ENCODE results near the gene BROX. TPM values are rescaled to one million over a fixed set of nuclear protein-coding genes. Genes with fewer than 3 reads are reported as not detected.
"Not testable (repeated sequence)": the region's sequence is repeated elsewhere in the genome, so short reads cannot be mapped to it uniquely, and the experiment has no call there.

The BROX gene
- total RNA-seq, 1 experiment from 2014 or later = 49.8 TPM

GRCh38 chr1:222759451-222760035 is 47.2 kb downstream of the BROX start:
- Histone ChIP-seq H3K36me3 (ENCODE audit: control insufficient read depth, insufficient read depth, low read length) (no peaks in the 10 kb centered on the region), H3K4me1 (ENCODE audit: control insufficient read depth, insufficient read depth, low read length) (no peaks in the 10 kb centered on the region), H3K4me3 (ENCODE audit: low read depth in 2 of 2, low read length in 2 of 2) (no peak overlapping the region), H3K27ac (ENCODE audit: low read length) (no peak overlapping the region), H3K27me3 (ENCODE audit: control insufficient read depth, insufficient read depth, low read length) (no peaks in the 10 kb centered on the region), H3K9me3 (ENCODE audit: control insufficient read depth, insufficient read depth, low read depth, low read length) (no peaks in the 10 kb centered on the region)
- intact Hi-C loops (cut with micrococcal nuclease; ENCODE audit: unreplicated experiment) (no loop called here), in situ Hi-C loops (cut with HindIII; ENCODE audit: low pct_unique_long_range_greater_than_20kb, low sequenced_read_pairs) (no loop called here)
- ChIA-PET POLR2A (no interaction called here), CTCF (no interaction called here)
- ATAC-seq (no peak), DNase-seq (ENCODE audit: low read depth, low spot score) (no peak)
- BruUV-seq (replicated peaks) = no TSS peak
- TF ChIP-seq POLR2AphosphoS5 (IDR thresholded peaks at IDR 0.05; ENCODE audit: low read depth, low read length) (no peak), TCF7L2 (IDR thresholded peaks at IDR 0.05; ENCODE audit: low read depth, low read length) (no peak), SIN3A (IDR thresholded peaks at IDR 0.05; ENCODE audit: borderline replicate concordance, insufficient read depth, low read depth, low read length) (no peak), REST (IDR thresholded peaks at IDR 0.05; ENCODE audit: insufficient read depth in 1 of 2, low read depth in 2 of 2, low read length in 1 of 2) (no peak), CTCF (IDR thresholded peaks at IDR 0.05) (no peak)

GRCh38 chr1:222761083-222761482 is 48.7 kb downstream of the BROX start:
- in situ Hi-C loops (cut with HindIII; ENCODE audit: low pct_unique_long_range_greater_than_20kb, low sequenced_read_pairs) (no loop called here), intact Hi-C loops (cut with micrococcal nuclease; ENCODE audit: unreplicated experiment) (no loop called here)
- TF ChIP-seq TCF7L2 (IDR thresholded peaks at IDR 0.05; ENCODE audit: low read depth, low read length) = no peak
- no peak for TF ChIP-seq SIN3A (IDR thresholded peaks at IDR 0.05; ENCODE audit: borderline replicate concordance, insufficient read depth, low read depth, low read length)
- TF ChIP-seq POLR2AphosphoS5 (IDR thresholded peaks at IDR 0.05; ENCODE audit: low read depth, low read length) = no peak
- Histone ChIP-seq H3K27ac (ENCODE audit: low read length) (no peak overlapping the region), H3K36me3 (ENCODE audit: control insufficient read depth, insufficient read depth, low read length) (no peaks in the 10 kb centered on the region), H3K27me3 (ENCODE audit: control insufficient read depth, insufficient read depth, low read length) (no peaks in the 10 kb centered on the region), H3K4me3 (ENCODE audit: low read depth in 2 of 2, low read length in 2 of 2) (no peak overlapping the region), H3K4me1 (ENCODE audit: control insufficient read depth, insufficient read depth, low read length) (no peaks in the 10 kb centered on the region), H3K9me3 (ENCODE audit: control insufficient read depth, insufficient read depth, low read depth, low read length) (no peaks in the 10 kb centered on the region)
- BruUV-seq (replicated peaks) = no TSS peak
- POLR2A ChIA-PET = no interaction called here
- no peak for DNase-seq (ENCODE audit: low read depth, low spot score)
- ATAC-seq = no peak
- CTCF ChIA-PET = no interaction called here

GRCh38 chr1:222762178-222762577 is 49.8 kb downstream of the BROX start:
- intact Hi-C loops (cut with micrococcal nuclease; ENCODE audit: unreplicated experiment); CTCF ChIA-PET; H3K4me3 ChIP-seq (ENCODE audit: low read depth in 2 of 2, low read length in 2 of 2); DNase-seq (ENCODE audit: low read depth, low spot score); in situ Hi-C loops (cut with HindIII; ENCODE audit: low pct_unique_long_range_greater_than_20kb, low sequenced_read_pairs); H3K4me1 ChIP-seq (ENCODE audit: control insufficient read depth, insufficient read depth, low read length); H3K9me3 ChIP-seq (ENCODE audit: control insufficient read depth, insufficient read depth, low read depth, low read length); H3K36me3 ChIP-seq (ENCODE audit: control insufficient read depth, insufficient read depth, low read length); H3K27me3 ChIP-seq (ENCODE audit: control insufficient read depth, insufficient read depth, low read length); H3K27ac ChIP-seq (ENCODE audit: low read length); ATAC-seq; POLR2A ChIA-PET; BruUV-seq (replicated peaks): not testable (repeated sequence)
